ENCODE results near the gene ABCB4.

- TF ChIP-seq ZNF274 (IDR thresholded peaks at IDR 0.05; ENCODE audit: low read depth, low read length) (no peak), SUZ12 (IDR thresholded peaks at IDR 0.05; ENCODE audit: extremely low read depth, insufficient read depth, insufficient read length) (no peak)
Observed at GRCh38 chr7:87473192-87473591, 2.3 kb downstream of the ABCB4 start.

All from NT2/D1 (cell line).